Measurements from ENCODE around the gene ANKS6. TPM values are rescaled to one million over a fixed set of nuclear protein-coding genes. Genes with fewer than 3 reads are reported as not detected.

The ANKS6 gene
- total RNA-seq, 1 experiment from 2014 or later = 39.2 TPM

DNA sequence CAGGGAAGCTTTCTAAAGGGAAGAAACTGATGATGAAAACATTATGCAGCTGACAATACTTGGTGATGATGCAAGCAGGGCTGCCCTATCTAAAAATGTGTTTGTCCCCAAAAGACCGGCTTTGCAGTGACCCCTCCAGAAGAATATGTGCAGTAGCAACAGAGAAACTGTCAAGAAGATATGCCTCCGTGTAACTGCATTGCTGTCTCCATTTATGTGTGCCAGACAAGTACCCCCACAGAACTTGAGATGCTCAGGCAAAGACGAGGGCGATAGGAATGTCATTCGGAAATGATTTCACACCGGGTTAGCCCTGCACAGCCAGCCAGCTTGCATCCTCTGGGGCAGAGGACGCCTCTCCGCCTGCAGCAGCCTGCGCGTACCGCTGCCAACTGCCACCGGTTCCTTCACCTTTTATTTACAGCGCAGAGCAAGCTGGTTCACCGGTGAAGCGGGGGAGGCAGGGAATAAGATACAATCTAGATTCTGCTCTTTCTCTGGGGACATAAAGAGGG, 89.6 kb downstream of the ANKS6 start (continued):
- TF ChIP-seq, protein P1, sequence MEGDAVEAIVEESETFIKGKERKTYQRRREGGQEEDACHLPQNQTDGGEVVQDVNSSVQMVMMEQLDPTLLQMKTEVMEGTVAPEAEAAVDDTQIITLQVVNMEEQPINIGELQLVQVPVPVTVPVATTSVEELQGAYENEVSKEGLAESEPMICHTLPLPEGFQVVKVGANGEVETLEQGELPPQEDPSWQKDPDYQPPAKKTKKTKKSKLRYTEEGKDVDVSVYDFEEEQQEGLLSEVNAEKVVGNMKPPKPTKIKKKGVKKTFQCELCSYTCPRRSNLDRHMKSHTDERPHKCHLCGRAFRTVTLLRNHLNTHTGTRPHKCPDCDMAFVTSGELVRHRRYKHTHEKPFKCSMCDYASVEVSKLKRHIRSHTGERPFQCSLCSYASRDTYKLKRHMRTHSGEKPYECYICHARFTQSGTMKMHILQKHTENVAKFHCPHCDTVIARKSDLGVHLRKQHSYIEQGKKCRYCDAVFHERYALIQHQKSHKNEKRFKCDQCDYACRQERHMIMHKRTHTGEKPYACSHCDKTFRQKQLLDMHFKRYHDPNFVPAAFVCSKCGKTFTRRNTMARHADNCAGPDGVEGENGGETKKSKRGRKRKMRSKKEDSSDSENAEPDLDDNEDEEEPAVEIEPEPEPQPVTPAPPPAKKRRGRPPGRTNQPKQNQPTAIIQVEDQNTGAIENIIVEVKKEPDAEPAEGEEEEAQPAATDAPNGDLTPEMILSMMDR (IDR thresholded peaks at IDR 0.05 in 2 of 3, conservative IDR thresholded peaks at IDR 0.05 in 1 of 3; ENCODE audit: borderline replicate concordance in 1 of 3, insufficient read depth in 1 of 3, low read depth in 2 of 3, low read length in 2 of 3) = no peak
- TF ChIP-seq CBX3 (IDR thresholded peaks at IDR 0.05; ENCODE audit: low read depth) = no peak

DNA sequence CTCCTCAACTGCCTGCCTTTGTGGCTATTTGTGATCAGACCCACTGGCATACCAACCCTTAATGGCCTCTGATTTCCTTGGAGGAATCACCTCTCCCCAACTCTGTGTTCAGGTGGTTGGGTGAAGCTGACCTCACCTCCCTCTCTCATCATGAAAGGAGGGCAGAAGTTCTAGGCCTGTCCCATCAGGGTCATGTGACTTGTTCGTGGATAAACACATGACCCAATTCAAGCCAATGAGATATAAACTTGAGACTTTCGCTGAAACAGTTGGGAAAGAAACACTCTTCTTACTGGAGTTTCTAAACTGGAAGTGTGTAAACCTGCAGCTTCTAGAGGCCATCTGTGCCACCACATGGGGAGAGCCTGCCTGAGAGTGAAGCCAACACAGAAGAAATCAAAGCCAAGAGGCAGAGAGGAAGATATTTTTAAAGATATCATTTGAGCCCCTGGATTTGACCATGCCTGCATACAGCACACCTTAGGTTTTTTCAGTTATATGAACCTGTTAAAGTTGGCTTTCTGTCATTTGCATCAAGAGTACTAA, 93.4 kb downstream of the ANKS6 start:
- no peaks in the 10 kb centered on the region for H4K20me1 ChIP-seq (ENCODE audit: insufficient read depth)
- POLR2A ChIA-PET = no interaction called here
- no peaks in the 10 kb centered on the region for H3K9me3 ChIP-seq (ENCODE audit: control insufficient read depth in 1 of 2, insufficient read depth in 1 of 2, low read depth in 1 of 2, low read length in 2 of 2)
- no peak overlapping the region for H3K4me3 ChIP-seq (replicated peaks in 1 of 2; ENCODE audit: low read depth in 1 of 2, low read length in 2 of 2)
- BruUV-seq (replicated peaks) = no TSS peak
- peaks cover 22% of the 10 kb centered on the region for H3K27me3 ChIP-seq (ENCODE audit: insufficient read depth, low read length)
- H3K9me2 ChIP-seq (ENCODE audit: insufficient read depth) = no peaks in the 10 kb centered on the region
- H2AFZ ChIP-seq (ENCODE audit: low read depth, low read length, poor library complexity, severe bottlenecking) = no peak overlapping the region
- no peak overlapping the region for H3K4me2 ChIP-seq (ENCODE audit: low read length)
- H3K4me1 ChIP-seq (ENCODE audit: control insufficient read depth in 1 of 2, insufficient read depth in 2 of 2, low read length in 2 of 2) = no peaks in the 10 kb centered on the region
- CTCF ChIA-PET = no interaction called here
- ATAC-seq (no peak), DNase-seq (ENCODE audit: low read depth, low spot score) (no peak)
- H3K36me3 ChIP-seq (ENCODE audit: control insufficient read depth in 1 of 2, insufficient read depth in 2 of 2, low read length in 2 of 2) = no peaks in the 10 kb centered on the region
- no peak overlapping the region for H3K9ac ChIP-seq (ENCODE audit: low read length)
- no peaks in the 10 kb centered on the region for H3K79me2 ChIP-seq (ENCODE audit: insufficient read depth, low read length)
- intact Hi-C loops (cut with micrococcal nuclease) = no loop called here
- no peak overlapping the region for H3K27ac ChIP-seq (ENCODE audit: low read depth, low read length)
- RAD21 ChIA-PET (ENCODE audit: low non-redundant PET in 1 of 2, low total read pairs in 2 of 2, uncharacterized antibody in 2 of 2, unreplicated experiment in 2 of 2) = no interaction called here
- TF ChIP-seq, protein P2, sequence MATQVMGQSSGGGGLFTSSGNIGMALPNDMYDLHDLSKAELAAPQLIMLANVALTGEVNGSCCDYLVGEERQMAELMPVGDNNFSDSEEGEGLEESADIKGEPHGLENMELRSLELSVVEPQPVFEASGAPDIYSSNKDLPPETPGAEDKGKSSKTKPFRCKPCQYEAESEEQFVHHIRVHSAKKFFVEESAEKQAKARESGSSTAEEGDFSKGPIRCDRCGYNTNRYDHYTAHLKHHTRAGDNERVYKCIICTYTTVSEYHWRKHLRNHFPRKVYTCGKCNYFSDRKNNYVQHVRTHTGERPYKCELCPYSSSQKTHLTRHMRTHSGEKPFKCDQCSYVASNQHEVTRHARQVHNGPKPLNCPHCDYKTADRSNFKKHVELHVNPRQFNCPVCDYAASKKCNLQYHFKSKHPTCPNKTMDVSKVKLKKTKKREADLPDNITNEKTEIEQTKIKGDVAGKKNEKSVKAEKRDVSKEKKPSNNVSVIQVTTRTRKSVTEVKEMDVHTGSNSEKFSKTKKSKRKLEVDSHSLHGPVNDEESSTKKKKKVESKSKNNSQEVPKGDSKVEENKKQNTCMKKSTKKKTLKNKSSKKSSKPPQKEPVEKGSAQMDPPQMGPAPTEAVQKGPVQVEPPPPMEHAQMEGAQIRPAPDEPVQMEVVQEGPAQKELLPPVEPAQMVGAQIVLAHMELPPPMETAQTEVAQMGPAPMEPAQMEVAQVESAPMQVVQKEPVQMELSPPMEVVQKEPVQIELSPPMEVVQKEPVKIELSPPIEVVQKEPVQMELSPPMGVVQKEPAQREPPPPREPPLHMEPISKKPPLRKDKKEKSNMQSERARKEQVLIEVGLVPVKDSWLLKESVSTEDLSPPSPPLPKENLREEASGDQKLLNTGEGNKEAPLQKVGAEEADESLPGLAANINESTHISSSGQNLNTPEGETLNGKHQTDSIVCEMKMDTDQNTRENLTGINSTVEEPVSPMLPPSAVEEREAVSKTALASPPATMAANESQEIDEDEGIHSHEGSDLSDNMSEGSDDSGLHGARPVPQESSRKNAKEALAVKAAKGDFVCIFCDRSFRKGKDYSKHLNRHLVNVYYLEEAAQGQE (IDR thresholded peaks at IDR 0.05; ENCODE audit: low read depth) = no peak
- TF ChIP-seq, protein P3, sequence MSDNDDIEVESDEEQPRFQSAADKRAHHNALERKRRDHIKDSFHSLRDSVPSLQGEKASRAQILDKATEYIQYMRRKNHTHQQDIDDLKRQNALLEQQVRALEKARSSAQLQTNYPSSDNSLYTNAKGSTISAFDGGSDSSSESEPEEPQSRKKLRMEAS (IDR thresholded peaks at IDR 0.05) = no peak
- TF ChIP-seq, protein P1 (IDR thresholded peaks at IDR 0.05 in 2 of 3, conservative IDR thresholded peaks at IDR 0.05 in 1 of 3; ENCODE audit: borderline replicate concordance in 1 of 3, insufficient read depth in 1 of 3, low read depth in 2 of 3, low read length in 2 of 3) = no peak
- TF ChIP-seq RAD21 (IDR thresholded peaks at IDR 0.05; ENCODE audit: low read depth) = no peak
- TF ChIP-seq FOSL1 (IDR thresholded peaks at IDR 0.05; ENCODE audit: low read depth) = no peak
- TF ChIP-seq, protein P4, sequence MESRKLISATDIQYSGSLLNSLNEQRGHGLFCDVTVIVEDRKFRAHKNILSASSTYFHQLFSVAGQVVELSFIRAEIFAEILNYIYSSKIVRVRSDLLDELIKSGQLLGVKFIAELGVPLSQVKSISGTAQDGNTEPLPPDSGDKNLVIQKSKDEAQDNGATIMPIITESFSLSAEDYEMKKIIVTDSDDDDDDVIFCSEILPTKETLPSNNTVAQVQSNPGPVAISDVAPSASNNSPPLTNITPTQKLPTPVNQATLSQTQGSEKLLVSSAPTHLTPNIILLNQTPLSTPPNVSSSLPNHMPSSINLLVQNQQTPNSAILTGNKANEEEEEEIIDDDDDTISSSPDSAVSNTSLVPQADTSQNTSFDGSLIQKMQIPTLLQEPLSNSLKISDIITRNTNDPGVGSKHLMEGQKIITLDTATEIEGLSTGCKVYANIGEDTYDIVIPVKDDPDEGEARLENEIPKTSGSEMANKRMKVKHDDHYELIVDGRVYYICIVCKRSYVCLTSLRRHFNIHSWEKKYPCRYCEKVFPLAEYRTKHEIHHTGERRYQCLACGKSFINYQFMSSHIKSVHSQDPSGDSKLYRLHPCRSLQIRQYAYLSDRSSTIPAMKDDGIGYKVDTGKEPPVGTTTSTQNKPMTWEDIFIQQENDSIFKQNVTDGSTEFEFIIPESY (IDR thresholded peaks at IDR 0.05; ENCODE audit: extremely low read depth, insufficient replicate concordance, low read length) = no peak
- TF ChIP-seq, protein P5, sequence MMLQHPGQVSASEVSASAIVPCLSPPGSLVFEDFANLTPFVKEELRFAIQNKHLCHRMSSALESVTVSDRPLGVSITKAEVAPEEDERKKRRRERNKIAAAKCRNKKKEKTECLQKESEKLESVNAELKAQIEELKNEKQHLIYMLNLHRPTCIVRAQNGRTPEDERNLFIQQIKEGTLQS (IDR thresholded peaks at IDR 0.05) = no peak
- TF ChIP-seq SP1 (IDR thresholded peaks at IDR 0.05; ENCODE audit: low read depth) = no peak
- no peak for TF ChIP-seq EZH2 (IDR thresholded peaks at IDR 0.05)
- TF ChIP-seq SRF (IDR thresholded peaks at IDR 0.05; ENCODE audit: low read depth) = no peak
- TF ChIP-seq ELF1 (IDR thresholded peaks at IDR 0.05; ENCODE audit: borderline replicate concordance, low read depth) = no peak
- no peak for TF ChIP-seq SIN3A (IDR thresholded peaks at IDR 0.05; ENCODE audit: low read depth)
- TF ChIP-seq POLR2A (IDR thresholded peaks at IDR 0.05; ENCODE audit: borderline replicate concordance, extremely low read depth, insufficient read depth, insufficient read length) = no peak
- no peak for TF ChIP-seq JUND (IDR thresholded peaks at IDR 0.05)

Data from HCT116 (cell line).